Hepatocyte (in vitro differentiated cells): ENCODE results near the gene DNAH17. TPM values are rescaled to one million over a fixed set of nuclear protein-coding genes. Genes with fewer than 3 reads are reported as not detected.

Experiments used
- DNase-seq: peaks from one replicate; pipeline ENCODE4 v3.0.0-alpha.2; 2016; ENCODE audit warnings: low spot score
- H2AFZ ChIP-seq: fragments of 200-600 bp; sonication (generic); 2 replicates; pipeline ENCODE4 v1.6.0; 2016; ENCODE audit warnings: antibody characterized with exemption, mild to moderate bottlenecking
- H3K27ac ChIP-seq: fragments of 200-600 bp; sonication (generic); 2 replicates; pipeline ENCODE4 v1.5.1; 2016; ENCODE audit warnings: mild to moderate bottlenecking
- H3K27me3 ChIP-seq: fragments of 200-600 bp; sonication (generic); 2 replicates; pipeline ENCODE4 v1.6.1; 2016
- H3K36me3 ChIP-seq: fragments of 200-600 bp; sonication (generic); replicated peaks from 2 replicates; pipeline ENCODE4 v1.5.1; 2016; ENCODE audit warnings: low read depth; ENCODE audit not compliant: insufficient read depth
- H3K4me1 ChIP-seq: fragments of 200-600 bp; sonication (generic); 2 replicates; pipeline ENCODE4 v1.5.1; 2016; ENCODE audit warnings: mild to moderate bottlenecking, moderate library complexity; ENCODE audit not compliant: insufficient read depth
- H3K4me2 ChIP-seq: fragments of 200-600 bp; sonication (generic); 2 replicates; pipeline ENCODE4 v1.6.0; 2016
- H3K4me3 ChIP-seq: fragments of 200-600 bp; sonication (generic); 2 replicates; pipeline ENCODE4 v1.5.1; 2016; ENCODE audit warnings: mild to moderate bottlenecking
- H3K79me2 ChIP-seq: fragments of 200-600 bp; sonication (generic); 2 replicates; pipeline ENCODE4 v1.6.0; 2017; ENCODE audit warnings: mild to moderate bottlenecking
- H3K9me2 ChIP-seq: fragments of 200-600 bp; sonication (generic); replicated peaks from 2 replicates; pipeline ENCODE4 v1.6.0; 2017; ENCODE audit warnings: mild to moderate bottlenecking; ENCODE audit not compliant: insufficient read depth
- H3K9me3 ChIP-seq: fragments of 200-600 bp; sonication (generic); 2 replicates; pipeline ENCODE4 v1.5.1; 2016; ENCODE audit warnings: low read depth, mild to moderate bottlenecking
- H4K20me1 ChIP-seq: fragments of 200-600 bp; sonication (generic); 2 replicates; pipeline ENCODE4 v1.6.0; 2016; ENCODE audit warnings: mild to moderate bottlenecking; ENCODE audit not compliant: insufficient read depth, poor library complexity, severe bottlenecking
- CTCF ChIP-seq: fragments of 200-600 bp; sonication (generic); IDR thresholded peaks from 2 replicates; pipeline ENCODE4 v1.5.1; 2016; ENCODE audit warnings: antibody characterized with exemption, mild to moderate bottlenecking; ENCODE audit not compliant: poor library complexity
- EZH2 ChIP-seq: fragments of 200-600 bp; sonication (generic); IDR thresholded peaks from 2 replicates; pipeline ENCODE4 v1.6.1; 2016; ENCODE audit warnings: antibody characterized with exemption, mild to moderate bottlenecking, borderline replicate concordance
- EZH2phosphoT487 ChIP-seq: fragments of 200-600 bp; sonication (generic); IDR thresholded peaks from one replicate; pipeline ENCODE4 v1.6.1; 2018; ENCODE audit warnings: antibody characterized with exemption, mild to moderate bottlenecking, low read depth, moderate library complexity; ENCODE audit not compliant: unreplicated experiment, severe bottlenecking
- WGBS: methylation state at CpG from one replicate; pipeline ENCODE4 v1.1.6; 2016; ENCODE audit warnings: low lambda C conversion rate; ENCODE audit errors: missing lambda C conversion rate; 5-methylcytosine and 5-hydroxymethylcytosine counted together
- polyA plus RNA-seq: library from polyadenylated mRNA; unstranded; fragments of >200 nt; fragmentation: Nextera tagmentation; extraction: Ambion mirVana; gene quantifications from 2 replicates; pipeline ENCODE4 v1.2.1, GENCODE V29; 2016
- total RNA-seq: library from RNA; depleted of rRNA; stranded (reverse); fragments of >200 nt; gene quantifications from 2 replicates; pipeline ENCODE4 v1.2.3, GENCODE V29; 2014

Gene DNAH17
- total and polyA plus RNA-seq, 2 experiments from 2014 or later = 0.20 to 1.5 TPM

- no peak for DNase-seq
- 92% methylated on average over 20 of the region's 20 CpGs for WGBS
- Histone ChIP-seq H3K27ac (no peak overlapping the region), H3K9me3 (no peaks in the 10 kb centered on the region), H3K9me2 (no peaks in the 10 kb centered on the region), H4K20me1 (no peaks in the 10 kb centered on the region), H3K27me3 (no peaks in the 10 kb centered on the region), H3K79me2 (no peaks in the 10 kb centered on the region), H2AFZ (no peak overlapping the region), H3K4me1 (peaks cover 5% of the 10 kb centered on the region), H3K4me3 (no peak overlapping the region), H3K36me3 (no peaks in the 10 kb centered on the region), H3K4me2 (no peak overlapping the region)
- no peak for TF ChIP-seq EZH2
- no peak for TF ChIP-seq CTCF
- no peak for TF ChIP-seq EZH2phosphoT487
Measured at GRCh38 chr17:78428025-78428575, 149.1 kb downstream of the DNAH17 start.

GRCh38 chr17:78427140-78427539 is 150.1 kb downstream of the DNAH17 start:
- no peak overlapping the region for H3K4me2 ChIP-seq
- H3K27me3 ChIP-seq = no peaks in the 10 kb centered on the region
- no peak overlapping the region for H3K27ac ChIP-seq
- DNase-seq = no peak
- peaks cover 8% of the 10 kb centered on the region for H3K4me1 ChIP-seq
- H3K79me2 ChIP-seq = peaks cover 5% of the 10 kb centered on the region
- no peaks in the 10 kb centered on the region for H3K9me3 ChIP-seq
- 97% methylated on average over 11 of the region's 11 CpGs for WGBS
- H4K20me1 ChIP-seq = no peaks in the 10 kb centered on the region
- TF ChIP-seq CTCF (no peak), EZH2phosphoT487 (no peak), EZH2 (no peak)
- no peaks in the 10 kb centered on the region for H3K36me3 ChIP-seq
- no peaks in the 10 kb centered on the region for H3K9me2 ChIP-seq
- H3K4me3 ChIP-seq = no peak overlapping the region
- no peak overlapping the region for H2AFZ ChIP-seq

- TF ChIP-seq EZH2 = no peak
- no peak for TF ChIP-seq EZH2phosphoT487
- no peak for TF ChIP-seq CTCF
- Histone ChIP-seq H4K20me1 (no peaks in the 10 kb centered on the region), H3K9me3 (no peaks in the 10 kb centered on the region), H3K4me3 (no peak overlapping the region), H3K9me2 (no peaks in the 10 kb centered on the region), H2AFZ (no peak overlapping the region), H3K27ac (no peak overlapping the region), H3K36me3 (no peaks in the 10 kb centered on the region), H3K79me2 (peaks cover 5% of the 10 kb centered on the region), H3K27me3 (no peaks in the 10 kb centered on the region), H3K4me2 (no peak overlapping the region), H3K4me1 (peaks cover 14% of the 10 kb centered on the region)
- WGBS = 91% methylated on average over 21 of the region's 22 CpGs
- DNase-seq = no peak
Measured at GRCh38 chr17:78426293-78426879, 150.8 kb downstream of the DNAH17 start.
